Lower lobe of right lung (tissue), 2 donors: ENCODE data around the gene LRP5. TPM values are rescaled to one million over a fixed set of nuclear protein-coding genes. Genes with fewer than 3 reads are reported as not detected.

Experiments
- ATAC-seq, 2 donors: fragments of 200-7000 bp; cut with Tn5 transposase; one replicate each; pipeline ENCODE4 v1.9.1; 2020 to 2022; ENCODE audit warnings: mild to moderate bottlenecking in 2 of 2, moderate library complexity in 2 of 2
- DNase-seq: peaks from one replicate; pipeline ENCODE4 v3.0.0-alpha.2; 2020
- H3K27ac ChIP-seq: fragments of 200-600 bp; one replicate; pipeline ENCODE4 v1.8.0; 2022
- H3K27me3 ChIP-seq: fragments of 200-600 bp; one replicate; pipeline ENCODE4 v1.8.0; 2022; ENCODE audit warnings: low read depth
- H3K36me3 ChIP-seq: fragments of 200-600 bp; one replicate; pipeline ENCODE4 v1.8.0; 2022; ENCODE audit warnings: mild to moderate bottlenecking
- H3K4me1 ChIP-seq: fragments of 200-600 bp; one replicate; pipeline ENCODE4 v1.8.0; 2022
- H3K4me3 ChIP-seq: fragments of 200-600 bp; one replicate; pipeline ENCODE4 v1.8.0; 2022; ENCODE audit warnings: mild to moderate bottlenecking
- H3K9me3 ChIP-seq: fragments of 200-600 bp; one replicate; pipeline ENCODE4 v1.8.0; 2022
- CTCF ChIP-seq: fragments of 200-600 bp; IDR thresholded peaks from one replicate; pipeline ENCODE4 v1.8.0; 2022; ENCODE audit warnings: antibody characterized with exemption, mild to moderate bottlenecking
- intact Hi-C: fragments of 100-400 bp; cut with DNase I; formaldehyde crosslinking; loops from one replicate; pipeline ENCODE4 v1.11.0; 2022
- total RNA-seq: library from RNA; stranded (reverse); fragmentation: NEBNext Ultra II Directional; extraction: Animal tissue kit (Norgen Biotek cat#: 25700); gene quantifications from one replicate; pipeline ENCODE4 v1.2.1, GENCODE V29; 2021
- donor health status: DM: no; HTN: yes; CAD: no; lungs with severe emphysema.

The LRP5 gene
- total RNA-seq, 1 donor from 2014 or later: 66.1 TPM

GRCh38 chr11:68353669-68354068 is 41.3 kb downstream of the LRP5 start:
- H3K4me1 ChIP-seq: peaks cover 51% of the 10 kb centered on the region
- TF ChIP-seq CTCF: no peak
- H3K4me3 ChIP-seq: no peak overlapping the region
- H3K36me3 ChIP-seq: peaks cover 8% of the 10 kb centered on the region
- DNase-seq: peak; percentile 39
- ATAC-seq: no peak
- no peaks in the 10 kb centered on the region for H3K27me3 ChIP-seq
- intact Hi-C loops: no loop called here
- peak overlapping the region; percentile 74 for H3K27ac ChIP-seq
- no peaks in the 10 kb centered on the region for H3K9me3 ChIP-seq

- H3K27ac ChIP-seq: peak overlapping the region; percentile 74
- ATAC-seq (peak; percentile 89 to 92), DNase-seq (peak; percentile 91)
- peaks cover 47% of the 10 kb centered on the region for H3K4me1 ChIP-seq
- peaks cover 14% of the 10 kb centered on the region for H3K36me3 ChIP-seq
- H3K4me3 ChIP-seq: no peak overlapping the region
- intact Hi-C loops: no loop called here
- no peaks in the 10 kb centered on the region for H3K27me3 ChIP-seq
- no peaks in the 10 kb centered on the region for H3K9me3 ChIP-seq
- no peak for TF ChIP-seq CTCF
Measured at GRCh38 chr11:68354148-68354872, 41.9 kb downstream of the LRP5 start.

- H3K27me3 ChIP-seq: no peaks in the 10 kb centered on the region
- intact Hi-C loops: no loop called here
- DNase-seq (no peak), ATAC-seq (no peak)
- peak overlapping the region; percentile 74 for H3K27ac ChIP-seq
- H3K36me3 ChIP-seq: peaks cover 21% of the 10 kb centered on the region
- H3K9me3 ChIP-seq: no peaks in the 10 kb centered on the region
- no peak for TF ChIP-seq CTCF
- H3K4me1 ChIP-seq: peaks cover 35% of the 10 kb centered on the region
- H3K4me3 ChIP-seq: no peak overlapping the region
Measured at GRCh38 chr11:68355471-68355870, 43.1 kb downstream of the LRP5 start.

- no peaks in the 10 kb centered on the region for H3K27me3 ChIP-seq
- peaks cover 33% of the 10 kb centered on the region for H3K4me1 ChIP-seq
- intact Hi-C loops: no loop called here
- H3K9me3 ChIP-seq: no peaks in the 10 kb centered on the region
- no peak overlapping the region for H3K4me3 ChIP-seq
- peaks cover 22% of the 10 kb centered on the region for H3K36me3 ChIP-seq
- peak; percentile 35 for DNase-seq
- no peak for TF ChIP-seq CTCF
- no peak overlapping the region for H3K27ac ChIP-seq
- ATAC-seq: no peak
Measured at GRCh38 chr11:68357568-68357967, 45.2 kb downstream of the LRP5 start.

- no peak overlapping the region for H3K4me3 ChIP-seq
- no peaks in the 10 kb centered on the region for H3K9me3 ChIP-seq
- H3K4me1 ChIP-seq: peaks cover 28% of the 10 kb centered on the region
- DNase-seq: no peak
- peaks cover 27% of the 10 kb centered on the region for H3K36me3 ChIP-seq
- no peak overlapping the region for H3K27ac ChIP-seq
- H3K27me3 ChIP-seq: no peaks in the 10 kb centered on the region
- intact Hi-C loops: no loop called here
- TF ChIP-seq CTCF: no peak
- no peak for ATAC-seq
Measured at GRCh38 chr11:68358416-68358815, 46.0 kb downstream of the LRP5 start.
